Hepatic stellate cell (primary cell): ENCODE measurements around the gene HS6ST1.

Experiments
- DNase-seq: peaks from one replicate; pipeline ENCODE4 v3.0.0; 2011; ENCODE audit warnings: low spot score

HS6ST1 gene

GRCh38 chr2:128298846-128299507 lies 19.7 kb downstream of the HS6ST1 start:
- no peak for DNase-seq

GRCh38 chr2:128298286-128298685 lies 20.4 kb downstream of the HS6ST1 start:
- no peak for DNase-seq

- no peak for DNase-seq
Observed at GRCh38 chr2:128293870-128294455, 24.7 kb downstream of the HS6ST1 start.

GRCh38 chr2:128293426-128293755 lies 25.3 kb downstream of the HS6ST1 start:
- no peak for DNase-seq

- DNase-seq = no peak
Observed at GRCh38 chr2:128292599-128293425, 25.9 kb downstream of the HS6ST1 start.

- DNase-seq = no peak
Observed at GRCh38 chr2:128291844-128292598, 26.6 kb downstream of the HS6ST1 start.

GRCh38 chr2:128291161-128291843 lies 27.4 kb downstream of the HS6ST1 start:
- DNase-seq = no peak

GRCh38 chr2:128290356-128290755 lies 28.3 kb downstream of the HS6ST1 start:
- DNase-seq = no peak

- DNase-seq = no peak
Observed at GRCh38 chr2:128289439-128289838, 29.2 kb downstream of the HS6ST1 start.

- no peak for DNase-seq
Observed at GRCh38 chr2:128288781-128289180, 29.9 kb downstream of the HS6ST1 start.

- no peak for DNase-seq
Observed at GRCh38 chr2:128287780-128288735, 30.6 kb downstream of the HS6ST1 start.

GRCh38 chr2:128286905-128287779 lies 31.5 kb downstream of the HS6ST1 start:
- no peak for DNase-seq

GRCh38 chr2:128286011-128286721 lies 32.5 kb downstream of the HS6ST1 start:
- DNase-seq = no peak

GRCh38 chr2:128285329-128285931 lies 33.2 kb downstream of the HS6ST1 start:
- DNase-seq = no peak

- DNase-seq = no peak
Observed at GRCh38 chr2:128284841-128285240, 33.8 kb downstream of the HS6ST1 start.

GRCh38 chr2:128284037-128284441 lies 34.6 kb downstream of the HS6ST1 start:
- no peak for DNase-seq

GRCh38 chr2:128282976-128283810 lies 35.5 kb downstream of the HS6ST1 start:
- no peak for DNase-seq
